ENCODE measurements around the gene HIC2.
"Not testable (repeated sequence)": the region's sequence is repeated elsewhere in the genome, so short reads cannot be mapped to it uniquely, and the experiment has no call there.

The HIC2 gene

DNA sequence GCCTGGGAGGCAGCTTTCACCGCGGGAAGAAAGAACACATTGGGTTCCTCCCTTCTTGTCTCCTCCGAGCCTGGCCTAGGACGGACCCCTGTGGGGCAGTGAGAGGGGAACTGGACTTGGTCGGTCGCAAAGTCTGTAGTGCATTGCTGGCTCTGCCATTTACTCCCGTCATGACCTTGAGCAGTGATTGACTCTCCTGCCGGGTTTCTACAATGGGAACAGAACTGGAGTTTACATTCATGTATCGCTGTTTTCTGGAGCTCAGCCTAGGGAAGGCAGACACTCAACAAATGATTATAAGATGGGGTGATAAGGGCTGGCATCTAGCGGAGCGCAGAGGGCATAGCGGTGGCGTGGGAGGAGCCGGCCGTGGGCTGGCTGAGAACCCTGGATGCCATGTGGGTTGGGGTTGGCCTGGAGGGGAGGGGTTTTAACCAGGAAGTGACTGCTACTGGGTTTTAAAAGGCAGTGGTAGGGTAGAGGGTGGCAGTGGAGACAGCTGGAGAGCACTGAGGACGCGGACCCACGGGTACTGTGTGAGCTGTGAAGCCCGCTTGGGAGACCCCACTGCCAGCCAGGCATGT lies 3.1 kb downstream of the HIC2 start:
- in situ Hi-C loops (cut with HindIII; ENCODE audit: low sequenced_read_pairs); DNase-seq (ENCODE audit: low read depth, low spot score); H3K4me3 ChIP-seq (ENCODE audit: low read depth, low read length): not testable (repeated sequence)

DNA sequence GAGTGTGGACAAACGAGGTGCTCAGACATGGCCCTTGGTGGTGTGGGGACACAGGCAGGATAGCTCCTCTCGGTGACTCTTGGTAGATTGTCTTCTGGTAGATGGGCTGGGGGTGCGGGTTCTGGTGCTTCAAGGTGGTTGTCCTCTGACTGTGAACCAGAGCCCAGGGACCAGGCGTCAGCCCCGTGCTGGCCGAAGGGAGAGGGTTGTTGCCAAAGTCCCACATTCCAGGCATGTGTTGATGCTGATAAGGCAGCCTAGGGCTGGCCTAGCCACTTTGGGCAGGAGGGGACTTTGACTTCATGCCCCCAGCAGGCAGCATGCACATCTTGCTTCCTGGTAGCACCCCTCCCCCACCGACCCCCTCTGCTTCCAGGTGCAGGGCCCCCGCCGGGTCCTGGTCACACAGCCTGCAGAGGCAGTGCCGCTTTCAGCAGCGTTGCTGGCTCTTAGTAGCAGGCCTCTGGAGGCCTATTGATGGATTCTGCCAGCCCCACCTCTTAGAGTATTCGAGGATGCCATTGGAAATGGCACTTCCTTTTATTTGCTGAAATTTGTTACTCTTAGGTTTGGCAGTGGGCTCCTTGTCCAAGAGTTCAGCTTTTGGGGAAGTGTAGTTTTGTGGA lies 7.0 kb downstream of the HIC2 start:
- DNase-seq (ENCODE audit: low read depth, low spot score); in situ Hi-C loops (cut with HindIII; ENCODE audit: low sequenced_read_pairs); H3K4me3 ChIP-seq (ENCODE audit: low read depth, low read length): not testable (repeated sequence)

DNA sequence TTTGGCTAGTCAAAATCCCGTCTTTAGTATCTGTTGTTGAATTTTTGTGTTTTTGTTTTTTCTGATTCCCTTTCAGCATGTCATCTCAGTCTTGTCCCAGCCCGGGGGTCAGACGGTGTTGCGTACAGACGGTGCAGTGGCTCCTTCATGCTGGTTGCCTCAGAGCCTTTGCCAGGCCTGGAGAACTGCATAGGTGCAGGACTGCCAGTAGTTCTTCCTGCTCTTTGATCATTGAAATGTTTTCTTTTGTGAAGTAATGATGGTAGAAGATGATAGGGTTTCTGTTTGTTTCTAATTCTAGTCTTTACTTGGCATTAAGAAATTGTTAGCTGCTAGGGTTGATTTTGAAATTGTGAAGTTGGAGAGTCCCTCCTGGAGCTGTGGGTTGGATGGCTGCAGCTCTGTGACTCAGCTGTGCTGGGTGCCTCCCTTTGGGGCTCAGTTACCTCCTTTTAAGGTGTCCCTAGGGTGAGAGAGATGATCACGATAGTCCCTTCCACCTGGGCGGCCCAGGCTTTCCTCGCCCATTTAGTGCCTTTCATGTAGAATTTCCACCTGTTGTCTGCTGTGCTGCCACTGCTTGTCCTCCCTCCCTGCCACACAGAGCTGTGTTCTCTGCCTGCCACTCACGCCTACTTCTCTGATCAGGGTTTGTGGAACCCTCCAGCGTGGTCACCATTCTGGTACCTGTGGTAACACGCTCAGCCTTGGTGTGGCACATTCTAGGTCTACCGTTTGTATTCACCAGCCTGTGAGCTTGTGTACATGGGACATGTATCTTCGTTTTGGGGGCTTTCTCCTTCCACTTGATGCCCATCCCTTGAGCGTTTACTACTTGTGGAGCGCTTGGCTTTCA lies 17.4 kb downstream of the HIC2 start:
- H3K4me3 ChIP-seq (ENCODE audit: low read depth, low read length); DNase-seq (ENCODE audit: low read depth, low spot score); in situ Hi-C loops (cut with HindIII; ENCODE audit: low sequenced_read_pairs): not testable (repeated sequence)

DNA sequence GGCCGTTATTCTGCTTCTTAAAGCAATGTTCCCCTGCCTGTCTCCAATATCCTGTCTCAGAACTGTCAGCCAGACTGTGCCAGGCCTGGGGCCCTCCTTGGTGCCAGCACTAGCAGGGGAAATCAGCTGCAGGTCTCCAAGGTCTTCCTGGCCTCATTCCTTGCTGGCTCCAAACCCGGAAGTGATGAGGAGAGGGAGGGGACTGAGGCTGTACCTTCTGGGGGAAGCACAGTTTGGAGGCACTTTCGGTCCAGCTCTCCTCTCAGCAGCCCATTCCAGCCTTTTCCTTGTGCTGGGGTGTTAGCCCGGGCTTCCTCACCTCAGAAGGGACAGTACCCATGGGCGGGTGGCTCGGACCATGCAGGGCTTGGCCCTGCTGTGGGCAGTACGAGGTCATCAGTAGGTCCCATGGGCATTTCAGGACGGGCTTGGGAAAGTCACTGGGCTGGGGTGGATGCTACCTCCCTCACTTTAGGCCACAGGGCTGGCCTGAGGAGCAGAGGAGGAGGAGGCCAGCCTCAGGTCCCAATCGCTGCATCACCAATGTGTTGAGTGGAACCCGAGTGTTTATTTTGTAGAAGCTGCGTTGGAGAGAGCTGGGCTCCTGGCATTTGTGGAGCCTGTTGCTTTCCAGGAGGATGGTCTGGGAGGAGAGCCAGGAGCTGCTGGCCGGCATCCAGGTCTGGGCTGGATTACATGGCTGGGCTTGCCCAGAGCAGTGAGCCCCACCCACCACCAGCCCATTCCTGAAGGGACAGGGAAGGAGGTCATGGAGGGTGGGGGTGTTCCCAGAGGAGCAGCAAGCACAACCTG lies 19.0 kb downstream of the HIC2 start:
- H3K4me3 ChIP-seq (ENCODE audit: low read depth, low read length); in situ Hi-C loops (cut with HindIII; ENCODE audit: low sequenced_read_pairs); DNase-seq (ENCODE audit: low read depth, low spot score): not testable (repeated sequence)

DNA sequence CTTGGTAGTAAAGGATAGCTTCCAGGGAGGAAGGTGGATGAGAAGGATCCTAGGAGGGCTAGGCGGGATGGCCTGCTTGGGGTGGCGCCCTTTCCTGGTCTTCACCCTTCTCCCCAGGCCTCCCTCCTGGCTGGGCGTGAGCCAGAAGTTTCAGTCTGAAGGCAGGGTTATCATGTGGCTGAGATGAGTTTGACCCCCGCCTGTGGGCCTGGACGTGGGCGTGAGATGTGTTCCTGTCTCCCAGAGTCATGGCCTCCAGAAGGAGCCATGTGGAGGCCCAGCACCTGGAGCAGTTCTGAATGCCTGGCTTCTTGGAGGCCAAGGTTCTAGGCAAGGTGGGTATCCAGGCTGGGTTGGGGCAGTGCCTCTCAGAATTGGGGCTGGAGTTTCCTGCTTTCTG lies 20.8 kb downstream of the HIC2 start:
- in situ Hi-C loops (cut with HindIII; ENCODE audit: low sequenced_read_pairs); H3K4me3 ChIP-seq (ENCODE audit: low read depth, low read length); DNase-seq (ENCODE audit: low read depth, low spot score): not testable (repeated sequence)

DNA sequence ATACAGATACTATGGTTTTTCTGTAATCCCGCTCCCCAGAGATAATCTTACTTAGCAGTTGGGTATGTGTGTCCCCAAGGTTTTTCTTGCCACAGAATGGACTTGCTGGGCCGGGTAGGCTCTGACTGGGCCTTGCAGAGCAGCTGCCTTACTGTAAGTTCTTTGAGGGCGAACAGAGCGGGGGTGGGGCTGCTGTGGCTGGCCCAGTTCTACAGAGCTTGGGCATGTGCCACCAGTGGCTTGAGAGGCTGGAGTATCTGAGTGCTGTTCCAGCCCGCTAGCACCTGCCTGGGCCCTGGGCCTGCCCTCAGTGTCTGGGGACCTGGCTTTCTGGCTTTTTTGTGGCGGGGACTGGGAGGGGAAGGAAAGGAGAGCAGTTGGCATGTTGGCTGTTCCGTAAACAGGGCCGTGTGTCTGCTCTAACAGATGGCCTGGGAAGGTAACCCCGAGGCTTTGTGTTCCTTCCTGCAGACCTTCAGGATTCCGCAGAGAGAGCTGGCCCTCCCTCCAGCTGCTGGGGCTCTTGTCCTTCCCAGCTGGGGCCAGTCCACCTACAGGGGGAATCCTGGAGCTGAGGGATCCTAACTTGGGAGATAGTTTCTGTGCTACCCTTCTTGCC lies 23.0 kb downstream of the HIC2 start:
- in situ Hi-C loops (cut with HindIII; ENCODE audit: low sequenced_read_pairs): not testable (repeated sequence)

DNA sequence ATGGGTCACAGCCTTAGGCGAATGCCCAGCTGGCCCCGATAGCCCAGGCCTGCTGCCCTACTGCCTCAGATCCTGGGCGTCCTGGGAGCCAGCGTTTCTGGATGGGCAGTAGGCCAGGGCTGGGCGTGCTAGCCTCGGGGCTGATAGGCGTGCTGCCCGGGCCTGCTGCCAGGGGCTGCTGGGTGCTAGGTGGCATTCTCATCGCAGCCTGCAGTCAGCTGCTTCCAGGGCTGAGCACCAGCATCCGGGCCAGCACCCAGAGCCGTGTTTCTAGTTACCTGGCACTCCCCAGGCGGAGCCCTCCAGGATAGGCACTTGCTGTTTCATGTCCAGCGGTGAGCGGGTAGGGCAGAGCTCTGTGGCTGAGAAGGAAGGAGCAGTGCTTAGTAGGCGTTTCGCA lies 23.5 kb downstream of the HIC2 start:
- H3K4me3 ChIP-seq (ENCODE audit: low read depth, low read length); DNase-seq (ENCODE audit: low read depth, low spot score); in situ Hi-C loops (cut with HindIII; ENCODE audit: low sequenced_read_pairs): not testable (repeated sequence)

More for the DNA sequence above, 23.0 kb downstream of the HIC2 start:
- not testable (repeated sequence) for DNase-seq (ENCODE audit: low read depth, low spot score); H3K4me3 ChIP-seq (ENCODE audit: low read depth, low read length)

DNA sequence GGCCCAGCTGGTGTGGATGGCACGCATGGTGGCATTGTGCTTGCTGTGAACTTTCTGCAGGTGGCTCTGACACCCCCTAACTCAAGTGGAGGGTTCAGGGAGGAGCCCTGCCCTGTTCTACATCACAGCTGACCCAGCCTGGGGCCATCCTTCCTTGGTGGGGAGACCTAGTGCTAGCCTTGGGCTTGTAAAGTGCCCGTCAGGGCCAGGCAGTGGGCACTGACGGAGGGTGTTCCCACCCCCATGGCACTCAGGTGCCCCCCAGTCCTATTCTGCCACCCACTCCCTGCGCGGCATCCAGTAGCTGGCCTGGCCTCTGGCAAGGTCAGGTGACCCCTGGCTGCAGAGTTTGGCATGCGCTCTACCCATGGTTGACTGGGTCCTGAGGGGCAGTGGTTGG lies 24.0 kb downstream of the HIC2 start:
- DNase-seq (ENCODE audit: low read depth, low spot score); H3K4me3 ChIP-seq (ENCODE audit: low read depth, low read length); in situ Hi-C loops (cut with HindIII; ENCODE audit: low sequenced_read_pairs): not testable (repeated sequence)

DNA sequence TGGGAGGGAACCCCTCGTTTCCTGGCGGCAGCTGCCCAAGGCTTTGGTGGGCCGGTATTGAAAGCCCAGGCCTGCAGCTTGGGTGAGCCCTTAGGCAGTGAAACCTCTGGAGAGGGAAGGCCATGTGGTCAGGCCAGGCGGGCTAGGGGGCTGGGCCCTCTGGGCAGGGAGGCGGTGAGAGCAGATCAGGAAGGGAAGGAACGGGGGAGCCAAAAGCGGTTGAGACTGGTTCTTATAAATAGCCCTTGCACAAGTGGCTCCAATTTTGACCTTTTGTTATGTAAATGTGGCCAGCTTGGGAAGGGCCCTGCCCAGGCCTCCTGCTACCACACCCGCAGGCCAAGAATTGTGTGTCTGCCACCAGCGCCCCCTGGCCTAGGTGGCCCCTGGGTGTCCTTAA lies 25.0 kb downstream of the HIC2 start:
- DNase-seq (ENCODE audit: low read depth, low spot score); in situ Hi-C loops (cut with HindIII; ENCODE audit: low sequenced_read_pairs): not testable (repeated sequence)

DNA sequence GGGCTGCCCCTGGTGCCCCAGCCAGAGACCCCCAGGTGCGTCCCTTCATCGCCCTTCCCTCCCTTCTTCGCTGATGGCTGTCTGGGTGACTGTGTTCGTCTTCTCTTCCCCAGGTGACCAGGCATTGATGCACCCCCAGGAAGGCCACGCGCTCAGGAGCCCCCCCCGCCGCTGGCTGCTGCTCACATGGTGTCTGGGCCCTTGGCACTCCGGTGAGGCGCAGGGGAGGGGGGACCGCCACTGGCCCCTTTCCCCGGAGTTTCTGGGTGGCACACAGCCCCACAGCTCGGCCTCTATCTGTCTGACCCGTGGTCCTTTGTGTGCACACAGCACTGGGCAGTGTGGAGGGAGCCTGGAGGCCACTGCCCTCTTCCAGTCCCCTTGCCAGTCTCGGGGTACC lies 25.5 kb downstream of the HIC2 start:
- in situ Hi-C loops (cut with HindIII; ENCODE audit: low sequenced_read_pairs); DNase-seq (ENCODE audit: low read depth, low spot score); H3K4me3 ChIP-seq (ENCODE audit: low read depth, low read length): not testable (repeated sequence)

More for the DNA sequence above, 25.0 kb downstream of the HIC2 start:
- not testable (repeated sequence) for H3K4me3 ChIP-seq (ENCODE audit: low read depth, low read length)

DNA sequence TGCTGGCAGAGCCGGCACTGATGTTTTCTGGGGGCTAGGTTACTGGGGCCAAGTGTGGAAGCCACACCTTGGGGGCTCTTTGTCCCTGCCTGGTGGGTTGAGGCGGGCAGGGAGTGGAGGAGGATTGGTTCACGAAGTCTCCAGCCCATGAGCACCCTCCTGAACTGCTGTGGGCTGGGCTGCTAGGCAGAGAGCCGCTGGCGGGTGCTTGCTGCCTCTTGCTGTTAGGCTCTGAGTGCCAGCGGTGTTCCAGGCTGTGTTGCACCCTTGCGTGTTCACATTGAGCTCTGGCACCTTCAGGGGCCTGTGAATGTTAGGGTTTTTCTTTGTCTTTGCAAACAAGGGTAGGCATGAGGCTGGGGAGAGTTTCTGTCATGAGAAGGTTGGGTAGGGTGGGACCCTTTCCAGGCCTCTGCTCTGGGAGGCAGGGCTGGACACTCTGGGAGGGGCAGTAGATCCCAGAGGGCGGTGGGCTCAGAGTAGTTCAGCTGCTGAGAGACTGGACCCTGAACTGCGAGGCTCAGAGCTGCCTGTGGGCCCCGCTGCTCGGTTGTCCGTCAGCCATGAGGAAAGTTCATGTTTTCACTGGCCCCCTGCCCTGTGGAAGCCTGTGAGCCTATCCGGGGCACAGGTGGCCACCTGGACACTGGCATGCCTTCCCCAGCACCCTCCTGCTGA lies 26.0 kb downstream of the HIC2 start:
- TF ChIP-seq, protein P1, sequence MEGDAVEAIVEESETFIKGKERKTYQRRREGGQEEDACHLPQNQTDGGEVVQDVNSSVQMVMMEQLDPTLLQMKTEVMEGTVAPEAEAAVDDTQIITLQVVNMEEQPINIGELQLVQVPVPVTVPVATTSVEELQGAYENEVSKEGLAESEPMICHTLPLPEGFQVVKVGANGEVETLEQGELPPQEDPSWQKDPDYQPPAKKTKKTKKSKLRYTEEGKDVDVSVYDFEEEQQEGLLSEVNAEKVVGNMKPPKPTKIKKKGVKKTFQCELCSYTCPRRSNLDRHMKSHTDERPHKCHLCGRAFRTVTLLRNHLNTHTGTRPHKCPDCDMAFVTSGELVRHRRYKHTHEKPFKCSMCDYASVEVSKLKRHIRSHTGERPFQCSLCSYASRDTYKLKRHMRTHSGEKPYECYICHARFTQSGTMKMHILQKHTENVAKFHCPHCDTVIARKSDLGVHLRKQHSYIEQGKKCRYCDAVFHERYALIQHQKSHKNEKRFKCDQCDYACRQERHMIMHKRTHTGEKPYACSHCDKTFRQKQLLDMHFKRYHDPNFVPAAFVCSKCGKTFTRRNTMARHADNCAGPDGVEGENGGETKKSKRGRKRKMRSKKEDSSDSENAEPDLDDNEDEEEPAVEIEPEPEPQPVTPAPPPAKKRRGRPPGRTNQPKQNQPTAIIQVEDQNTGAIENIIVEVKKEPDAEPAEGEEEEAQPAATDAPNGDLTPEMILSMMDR (IDR thresholded peaks at IDR 0.05; ENCODE audit: low read depth, low read length): no peak
- no peak overlapping the region for H3K4me3 ChIP-seq (ENCODE audit: low read depth, low read length)
- in situ Hi-C loops (cut with HindIII; ENCODE audit: low sequenced_read_pairs): no loop called here
- DNase-seq (ENCODE audit: low read depth, low spot score): no peak

Data from astrocyte of the spinal cord (primary cell).